Measurements from ENCODE around the gene SMURF1.

Gene SMURF1

GRCh38 chr7:99076615-99077014 is 67.3 kb downstream of the SMURF1 start:
- H3K27ac ChIP-seq = no peak overlapping the region
- no peak for TF ChIP-seq ZFX (IDR thresholded peaks at IDR 0.05; ENCODE audit: borderline replicate concordance)

GRCh38 chr7:99073839-99074446 is 70.0 kb downstream of the SMURF1 start:
- H3K27ac ChIP-seq = no peak overlapping the region
- no peak for TF ChIP-seq CTCF (IDR thresholded peaks at IDR 0.05)
- TF ChIP-seq ZFX (IDR thresholded peaks at IDR 0.05; ENCODE audit: borderline replicate concordance) = no peak

- TF ChIP-seq CTCF (IDR thresholded peaks at IDR 0.05) = no peak
- no peak for TF ChIP-seq ZFX (IDR thresholded peaks at IDR 0.05; ENCODE audit: borderline replicate concordance)
- H3K27ac ChIP-seq = no peak overlapping the region
Observed at GRCh38 chr7:99072126-99072525, 71.8 kb downstream of the SMURF1 start.

- TF ChIP-seq ZFX (IDR thresholded peaks at IDR 0.05; ENCODE audit: borderline replicate concordance) = no peak
- no peak for TF ChIP-seq CTCF (IDR thresholded peaks at IDR 0.05)
- no peak overlapping the region for H3K27ac ChIP-seq
Observed at GRCh38 chr7:99070361-99070760, 73.5 kb downstream of the SMURF1 start.

GRCh38 chr7:99061001-99061776 is 82.7 kb downstream of the SMURF1 start:
- no peak for TF ChIP-seq ZFX (IDR thresholded peaks at IDR 0.05; ENCODE audit: borderline replicate concordance)
- no peak for TF ChIP-seq CTCF (IDR thresholded peaks at IDR 0.05)
- no peak overlapping the region for H3K27ac ChIP-seq

- H3K27ac ChIP-seq = no peak overlapping the region
- no peak for TF ChIP-seq CTCF (IDR thresholded peaks at IDR 0.05)
- TF ChIP-seq ZFX (IDR thresholded peaks at IDR 0.05; ENCODE audit: borderline replicate concordance) = no peak
Observed at GRCh38 chr7:99054781-99055180, 89.1 kb downstream of the SMURF1 start.

GRCh38 chr7:99050971-99051370 is 92.9 kb downstream of the SMURF1 start:
- no peak overlapping the region for H3K27ac ChIP-seq
- TF ChIP-seq ZFX (IDR thresholded peaks at IDR 0.05; ENCODE audit: borderline replicate concordance) = no peak
- no peak for TF ChIP-seq CTCF (IDR thresholded peaks at IDR 0.05)
